ENCODE results near the gene TMEM82. TPM values are rescaled to one million over a fixed set of nuclear protein-coding genes. Genes with fewer than 3 reads are reported as not detected.

TMEM82 gene
- total and polyA plus RNA-seq, 5 experiments from 2014 or later: not detected

Other genes with a start within 250 kb of the TMEM82 start
- gene CASP9, start 218.3 kb upstream of the TMEM82 start, total RNA-seq: 10 to 100 TPM; 13.4 to 15.9 TPM
- 1 to 10 TPM; 8.0 to 8.6 (median 8.4) TPM for gene CASP9, start 218.3 kb upstream of the TMEM82 start, polyA plus RNA-seq
- 10 to 100 TPM; 24.8 to 30.0 TPM for gene DNAJC16, start 215.7 kb upstream of the TMEM82 start, total RNA-seq
- gene DNAJC16, start 215.7 kb upstream of the TMEM82 start, polyA plus RNA-seq: 1 to 10 TPM; 5.0 to 9.7 (median 7.1) TPM
- gene AGMAT, start 157.4 kb upstream of the TMEM82 start, total RNA-seq: 10 to 100 TPM; 11.0 to 11.3 TPM
- 10 to 100 TPM in 2 of 3 donors, 1 to 10 TPM in 1; 9.0 to 15.5 (median 14.4) TPM for gene AGMAT, start 157.4 kb upstream of the TMEM82 start, polyA plus RNA-seq
- 10 to 100 TPM; 40.7 to 47.1 TPM for gene DDI2, start 125.0 kb upstream of the TMEM82 start, total RNA-seq
- 1 to 10 TPM; 4.5 to 6.1 (median 5.0) TPM for gene DDI2, start 125.0 kb upstream of the TMEM82 start, polyA plus RNA-seq
- gene PLEKHM2, start 58.2 kb upstream of the TMEM82 start, total RNA-seq: 10 to 100 TPM; 60.3 to 66.7 TPM
- 10 to 100 TPM in 1 of 3 donors, 1 to 10 TPM in 2; 5.4 to 13.8 (median 5.4) TPM for gene PLEKHM2, start 58.2 kb upstream of the TMEM82 start, polyA plus RNA-seq
- 1 to 10 TPM; 2.6 to 3.5 TPM for gene SLC25A34, start 6.2 kb upstream of the TMEM82 start, total RNA-seq
- gene SLC25A34, start 6.2 kb upstream of the TMEM82 start, polyA plus RNA-seq: under 1 TPM; 0.09 to 0.30 (median 0.13) TPM
- not detected for gene FBLIM1, start 16.3 kb downstream of the TMEM82 start, total RNA-seq
- not detected for gene FBLIM1, start 16.3 kb downstream of the TMEM82 start, polyA plus RNA-seq
- 1 to 10 TPM; 1.8 to 2.0 TPM for gene UQCRHL, start 65.2 kb downstream of the TMEM82 start, total RNA-seq
- 1 to 10 TPM; 1.1 to 1.2 (median 1.2) TPM for gene UQCRHL, start 65.2 kb downstream of the TMEM82 start, polyA plus RNA-seq
- gene SPEN, start 105.2 kb downstream of the TMEM82 start, total RNA-seq: 10 to 100 TPM; 85.6 to 88.3 TPM
- gene SPEN, start 105.2 kb downstream of the TMEM82 start, polyA plus RNA-seq: 10 to 100 TPM in 1 of 3 donors, 1 to 10 TPM in 2; 4.0 to 38.0 (median 8.1) TPM
- gene ZBTB17, start 233.6 kb downstream of the TMEM82 start, total RNA-seq: 10 to 100 TPM; 49.3 to 58.1 TPM
- 10 to 100 TPM; 10.2 to 23.3 (median 11.1) TPM for gene ZBTB17, start 233.6 kb downstream of the TMEM82 start, polyA plus RNA-seq